Testis (tissue), 2 donors: ENCODE data around the gene PRRX1.

ENCODE experiments used
- CTCF ChIP-seq, 3 experiments: fragments of 450-650 bp in 2 of 3; fragments of 200-600 bp in 1 of 3; sonication (generic) in 1 of 3; IDR thresholded peaks; one replicate each; pipeline ENCODE4 v1.5.1; 2016 to 2019; ENCODE audit warnings: antibody characterized with exemption in 3 of 3, mild to moderate bottlenecking in 2 of 3, moderate library complexity in 1 of 3
- POLR2A ChIP-seq: fragments of 450-650 bp; IDR thresholded peaks from one replicate; pipeline ENCODE4 v1.6.1; 2017; ENCODE audit warnings: antibody characterized with exemption, mild to moderate bottlenecking, moderate library complexity

- TF ChIP-seq CTCF (IDR thresholded peaks at IDR 0.05): no peak
- TF ChIP-seq POLR2A: no peak
These were observed 50.2 kb downstream of the PRRX1 start for GRCh38 chr1:170714163-170714562.
